ENCODE measurements around the gene FLNA. TPM values are rescaled to one million over a fixed set of nuclear protein-coding genes. Genes with fewer than 3 reads are reported as not detected.

Gene FLNA
- total RNA-seq, 1 experiment from 2014 or later, result 920 TPM

GRCh38 chrX:154403858-154404257 lies 29.4 kb upstream of the FLNA start:
- POLR2A ChIA-PET, result interaction anchor here (0.7 kb wide), 1 partner anchor 32 kb away, joined by 12 read pairs; no protein-coding TSS in a partner anchor

GRCh38 chrX:154403192-154403591 lies 28.8 kb upstream of the FLNA start:
- intact Hi-C loops (cut with micrococcal nuclease; ENCODE audit: unreplicated experiment), result no loop called here
- H3K36me3 ChIP-seq (ENCODE audit: control insufficient read depth, insufficient read depth, low read length), result peaks cover 10% of the 10 kb centered on the region
- H3K4me3 ChIP-seq (ENCODE audit: low read depth in 2 of 2, low read length in 2 of 2), result no peak overlapping the region
- no peaks in the 10 kb centered on the region for H3K27me3 ChIP-seq (ENCODE audit: control insufficient read depth, insufficient read depth, low read length)
- BruUV-seq (replicated peaks), result no TSS peak
- TF ChIP-seq TCF7L2 (IDR thresholded peaks at IDR 0.05; ENCODE audit: low read depth, low read length), result no peak
- no peak for TF ChIP-seq POLR2AphosphoS5 (IDR thresholded peaks at IDR 0.05; ENCODE audit: low read depth, low read length)
- no peak for TF ChIP-seq SIN3A (IDR thresholded peaks at IDR 0.05; ENCODE audit: borderline replicate concordance, insufficient read depth, low read depth, low read length)
- TF ChIP-seq CTCF (IDR thresholded peaks at IDR 0.05), result no peak
- TF ChIP-seq REST (IDR thresholded peaks at IDR 0.05; ENCODE audit: insufficient read depth in 1 of 2, low read depth in 2 of 2, low read length in 1 of 2), result no peak
- in situ Hi-C loops (cut with HindIII; ENCODE audit: low pct_unique_long_range_greater_than_20kb, low sequenced_read_pairs), result no loop called here
- H3K27ac ChIP-seq (ENCODE audit: low read length), result no peak overlapping the region
- POLR2A ChIA-PET, result interaction anchor here (0.7 kb wide), 1 partner anchor 33 kb away, joined by 12 read pairs; no protein-coding TSS in a partner anchor
- CTCF ChIA-PET, result no interaction called here
- H3K9me3 ChIP-seq (ENCODE audit: control insufficient read depth, insufficient read depth, low read depth, low read length), result no peaks in the 10 kb centered on the region
- peaks cover 30% of the 10 kb centered on the region for H3K4me1 ChIP-seq (ENCODE audit: control insufficient read depth, insufficient read depth, low read length)
- ATAC-seq (peak; percentile 1; the same call in 1 of the 2 replicates), DNase-seq (ENCODE audit: low read depth, low spot score) (no peak)

More at GRCh38 chrX:154403858-154404257, 29.4 kb upstream of the FLNA start:
- Histone ChIP-seq H3K27me3 (ENCODE audit: control insufficient read depth, insufficient read depth, low read length) (no peaks in the 10 kb centered on the region), H3K4me3 (ENCODE audit: low read depth in 2 of 2, low read length in 2 of 2) (no peak overlapping the region), H3K27ac (ENCODE audit: low read length) (no peak overlapping the region), H3K4me1 (ENCODE audit: control insufficient read depth, insufficient read depth, low read length) (peaks cover 35% of the 10 kb centered on the region), H3K36me3 (ENCODE audit: control insufficient read depth, insufficient read depth, low read length) (peaks cover 10% of the 10 kb centered on the region), H3K9me3 (ENCODE audit: control insufficient read depth, insufficient read depth, low read depth, low read length) (no peaks in the 10 kb centered on the region)
- ATAC-seq, result no peak
- intact Hi-C loops (cut with micrococcal nuclease; ENCODE audit: unreplicated experiment), result no loop called here
- TF ChIP-seq TCF7L2 (IDR thresholded peaks at IDR 0.05; ENCODE audit: low read depth, low read length) (no peak), POLR2AphosphoS5 (IDR thresholded peaks at IDR 0.05; ENCODE audit: low read depth, low read length) (no peak), REST (IDR thresholded peaks at IDR 0.05; ENCODE audit: insufficient read depth in 1 of 2, low read depth in 2 of 2, low read length in 1 of 2) (no peak), SIN3A (IDR thresholded peaks at IDR 0.05; ENCODE audit: borderline replicate concordance, insufficient read depth, low read depth, low read length) (no peak), CTCF (IDR thresholded peaks at IDR 0.05) (no peak)
- DNase-seq (ENCODE audit: low read depth, low spot score), result no peak
- CTCF ChIA-PET, result no interaction called here
- no TSS peak for BruUV-seq (replicated peaks)
- in situ Hi-C loops (cut with HindIII; ENCODE audit: low pct_unique_long_range_greater_than_20kb, low sequenced_read_pairs), result no loop called here
